Suprapubic skin (tissue), 4 donors: ENCODE results near the gene MCM3. TPM values are rescaled to one million over a fixed set of nuclear protein-coding genes. Genes with fewer than 3 reads are reported as not detected.

ENCODE experiments used
- DNase-seq, 2 donors: peaks; one replicate each; pipeline ENCODE4 v3.0.0-alpha.2; 2019; ENCODE audit warnings: low spot score in 2 of 2
- H3K27ac ChIP-seq: fragments of 200-600 bp; sonication (generic); one replicate; pipeline ENCODE4 v1.5.1; 2019
- H3K27me3 ChIP-seq: fragments of 200-600 bp; sonication (generic); one replicate; pipeline ENCODE4 v1.5.1; 2019
- H3K36me3 ChIP-seq: fragments of 200-600 bp; sonication (generic); one replicate; pipeline ENCODE4 v1.5.1; 2019
- H3K4me1 ChIP-seq: fragments of 200-600 bp; sonication (generic); one replicate; pipeline ENCODE4 v1.5.1; 2019
- H3K4me3 ChIP-seq: fragments of 200-600 bp; sonication (generic); one replicate; pipeline ENCODE4 v1.5.1; 2019; ENCODE audit warnings: mild to moderate bottlenecking
- H3K9me3 ChIP-seq: fragments of 200-600 bp; sonication (generic); one replicate; pipeline ENCODE4 v1.5.1; 2019
- EP300 ChIP-seq: sonication (generic); formaldehyde crosslinking; IDR thresholded peaks from one replicate; pipeline ENCODE4 v1.6.1; 2017; ENCODE audit warnings: antibody characterized with exemption
- POLR2A ChIP-seq, 2 donors: fragments of 450-650 bp; IDR thresholded peaks; one replicate each; pipeline ENCODE4 v1.6.1; 2017; ENCODE audit warnings: antibody characterized with exemption in 2 of 2, mild to moderate bottlenecking in 2 of 2, moderate library complexity in 2 of 2
- POLR2AphosphoS5 ChIP-seq, 3 donors: sonication (generic); formaldehyde crosslinking; IDR thresholded peaks; one replicate each; pipeline ENCODE4 v1.6.1; 2017; ENCODE audit warnings: antibody characterized with exemption in 3 of 3
- WGBS: methylation state at CpG from one replicate; pipeline ENCODE4 v1.1.5; 2018; 5-methylcytosine and 5-hydroxymethylcytosine counted together
- total RNA-seq, 4 donors: library from RNA; depleted of rRNA; stranded (reverse); fragments of >200 nt; gene quantifications; one replicate each; pipeline ENCODE4 v1.1.0, GENCODE V29; 2016
- TF ChIP-seq, protein P1 (sequence below), 2 donors: fragments of 200-600 bp in 1 of 2; fragments of 450-650 bp in 1 of 2; sonication (generic) in 1 of 2; IDR thresholded peaks; one replicate each; pipeline ENCODE4 v1.5.1; 2016 to 2019; ENCODE audit warnings: antibody characterized with exemption in 2 of 2, mild to moderate bottlenecking in 1 of 2, moderate library complexity in 1 of 2

Gene MCM3
- total RNA-seq, 4 donors from 2014 or later: 26.4 to 38.5 (median 31.8) TPM

DNA sequence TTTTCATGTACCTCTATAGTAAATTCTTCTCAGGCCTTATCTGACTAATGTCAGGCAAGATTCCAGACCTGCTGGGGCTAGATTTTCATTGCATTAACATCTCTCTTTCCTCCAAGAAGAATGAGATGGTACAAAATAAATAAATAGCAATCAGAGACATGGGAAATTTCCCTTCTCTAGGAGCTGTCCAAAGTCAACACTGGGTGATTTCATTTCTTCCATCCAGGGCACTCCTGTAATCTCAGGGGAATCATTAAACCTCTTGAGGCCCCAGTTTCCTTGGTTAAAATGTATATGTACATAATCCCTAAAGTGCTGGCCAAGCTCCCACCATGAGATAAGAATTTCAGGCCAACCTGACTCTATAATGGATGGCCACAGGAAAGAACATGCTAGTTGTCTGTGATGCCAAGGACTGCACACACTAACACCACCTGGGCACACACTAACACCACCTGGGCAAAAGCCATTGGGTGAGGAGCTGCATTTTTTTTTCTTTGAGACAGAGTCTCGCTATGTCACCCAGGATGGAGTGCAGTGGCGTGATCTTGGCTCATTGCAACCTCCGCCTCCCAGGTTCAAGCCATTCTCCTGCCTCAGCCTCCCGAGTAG lies 41.2 kb downstream of the MCM3 start:
- H3K9me3 ChIP-seq: no peaks in the 10 kb centered on the region
- no peak overlapping the region for H3K4me3 ChIP-seq
- TF ChIP-seq, protein P1, sequence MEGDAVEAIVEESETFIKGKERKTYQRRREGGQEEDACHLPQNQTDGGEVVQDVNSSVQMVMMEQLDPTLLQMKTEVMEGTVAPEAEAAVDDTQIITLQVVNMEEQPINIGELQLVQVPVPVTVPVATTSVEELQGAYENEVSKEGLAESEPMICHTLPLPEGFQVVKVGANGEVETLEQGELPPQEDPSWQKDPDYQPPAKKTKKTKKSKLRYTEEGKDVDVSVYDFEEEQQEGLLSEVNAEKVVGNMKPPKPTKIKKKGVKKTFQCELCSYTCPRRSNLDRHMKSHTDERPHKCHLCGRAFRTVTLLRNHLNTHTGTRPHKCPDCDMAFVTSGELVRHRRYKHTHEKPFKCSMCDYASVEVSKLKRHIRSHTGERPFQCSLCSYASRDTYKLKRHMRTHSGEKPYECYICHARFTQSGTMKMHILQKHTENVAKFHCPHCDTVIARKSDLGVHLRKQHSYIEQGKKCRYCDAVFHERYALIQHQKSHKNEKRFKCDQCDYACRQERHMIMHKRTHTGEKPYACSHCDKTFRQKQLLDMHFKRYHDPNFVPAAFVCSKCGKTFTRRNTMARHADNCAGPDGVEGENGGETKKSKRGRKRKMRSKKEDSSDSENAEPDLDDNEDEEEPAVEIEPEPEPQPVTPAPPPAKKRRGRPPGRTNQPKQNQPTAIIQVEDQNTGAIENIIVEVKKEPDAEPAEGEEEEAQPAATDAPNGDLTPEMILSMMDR (IDR thresholded peaks at IDR 0.05): no peak
- 96% methylated on average over 4 of the region's 4 CpGs for WGBS
- no peaks in the 10 kb centered on the region for H3K27me3 ChIP-seq
- H3K4me1 ChIP-seq: no peaks in the 10 kb centered on the region
- no peak for DNase-seq
- no peaks in the 10 kb centered on the region for H3K36me3 ChIP-seq
- H3K27ac ChIP-seq: no peak overlapping the region

DNA sequence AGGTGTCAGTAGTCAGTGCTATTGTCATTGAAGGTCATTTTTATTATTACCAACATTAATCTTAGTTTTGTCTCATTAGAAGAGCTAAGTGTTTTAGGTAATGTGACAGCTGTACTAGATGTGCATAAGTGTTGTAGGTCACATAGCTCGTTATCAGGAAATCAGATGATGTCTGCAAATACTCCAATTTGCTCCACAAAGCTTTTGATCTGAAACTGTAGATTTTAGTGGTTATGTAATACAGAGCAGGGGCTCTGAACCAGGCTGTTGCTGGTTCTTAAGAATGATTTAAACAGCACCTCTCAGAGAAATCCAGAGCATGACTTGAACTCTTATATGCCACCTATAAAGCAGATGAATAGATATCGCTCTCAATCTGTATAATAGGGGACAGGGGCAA lies 42.7 kb downstream of the MCM3 start:
- H3K27me3 ChIP-seq: no peaks in the 10 kb centered on the region
- no peaks in the 10 kb centered on the region for H3K4me1 ChIP-seq
- no peaks in the 10 kb centered on the region for H3K36me3 ChIP-seq
- TF ChIP-seq POLR2AphosphoS5 (IDR thresholded peaks at IDR 0.05) (no peak), EP300 (no peak), POLR2A (IDR thresholded peaks at IDR 0.05) (no peak)
- TF ChIP-seq, protein P1 (IDR thresholded peaks at IDR 0.05): no peak
- no peak overlapping the region for H3K27ac ChIP-seq
- WGBS: 93% methylated on average over 2 of the region's 2 CpGs
- H3K9me3 ChIP-seq: no peaks in the 10 kb centered on the region
- no peak overlapping the region for H3K4me3 ChIP-seq
- no peak for DNase-seq

GRCh38 chr6:52233975-52234823 lies 50.3 kb downstream of the MCM3 start:
- WGBS: 44% methylated on average over 15 of the region's 15 CpGs
- H3K36me3 ChIP-seq: no peaks in the 10 kb centered on the region
- peaks cover 4% of the 10 kb centered on the region for H3K4me1 ChIP-seq
- no peak overlapping the region for H3K27ac ChIP-seq
- H3K9me3 ChIP-seq: no peaks in the 10 kb centered on the region
- H3K4me3 ChIP-seq: no peak overlapping the region
- no peak for TF ChIP-seq POLR2A (IDR thresholded peaks at IDR 0.05)
- TF ChIP-seq, protein P1 (IDR thresholded peaks at IDR 0.05): no peak
- TF ChIP-seq EP300: no peak
- TF ChIP-seq POLR2AphosphoS5 (IDR thresholded peaks at IDR 0.05): no peak
- H3K27me3 ChIP-seq: peaks cover 3% of the 10 kb centered on the region
- DNase-seq: no peak

DNA sequence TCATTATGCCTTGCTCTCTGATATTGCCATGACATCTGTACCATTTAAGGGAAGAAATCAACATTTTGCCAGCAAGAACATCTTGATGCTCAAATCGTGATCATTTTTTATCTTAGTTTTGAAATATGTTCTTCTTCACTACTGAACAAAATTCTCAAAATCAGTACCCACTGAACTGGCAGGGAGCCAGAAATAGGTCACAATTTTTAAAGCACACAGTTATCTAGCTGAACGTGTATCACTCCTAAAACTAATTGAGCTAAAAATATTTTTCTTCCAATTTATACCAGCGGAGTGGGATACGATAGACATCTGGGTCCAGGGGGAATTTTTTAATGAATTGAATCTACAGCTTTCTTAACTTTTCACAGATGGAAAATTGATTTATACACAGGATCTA lies 51.5 kb downstream of the MCM3 start:
- Histone ChIP-seq H3K36me3 (no peaks in the 10 kb centered on the region), H3K27ac (no peak overlapping the region), H3K4me3 (no peak overlapping the region), H3K4me1 (peaks cover 4% of the 10 kb centered on the region), H3K27me3 (peaks cover 3% of the 10 kb centered on the region), H3K9me3 (no peaks in the 10 kb centered on the region)
- 60% methylated on average over 4 of the region's 4 CpGs for WGBS
- no peak for DNase-seq
- TF ChIP-seq, protein P1 (IDR thresholded peaks at IDR 0.05): no peak
- no peak for TF ChIP-seq POLR2A (IDR thresholded peaks at IDR 0.05)
- TF ChIP-seq EP300: no peak
- TF ChIP-seq POLR2AphosphoS5 (IDR thresholded peaks at IDR 0.05): no peak

DNA sequence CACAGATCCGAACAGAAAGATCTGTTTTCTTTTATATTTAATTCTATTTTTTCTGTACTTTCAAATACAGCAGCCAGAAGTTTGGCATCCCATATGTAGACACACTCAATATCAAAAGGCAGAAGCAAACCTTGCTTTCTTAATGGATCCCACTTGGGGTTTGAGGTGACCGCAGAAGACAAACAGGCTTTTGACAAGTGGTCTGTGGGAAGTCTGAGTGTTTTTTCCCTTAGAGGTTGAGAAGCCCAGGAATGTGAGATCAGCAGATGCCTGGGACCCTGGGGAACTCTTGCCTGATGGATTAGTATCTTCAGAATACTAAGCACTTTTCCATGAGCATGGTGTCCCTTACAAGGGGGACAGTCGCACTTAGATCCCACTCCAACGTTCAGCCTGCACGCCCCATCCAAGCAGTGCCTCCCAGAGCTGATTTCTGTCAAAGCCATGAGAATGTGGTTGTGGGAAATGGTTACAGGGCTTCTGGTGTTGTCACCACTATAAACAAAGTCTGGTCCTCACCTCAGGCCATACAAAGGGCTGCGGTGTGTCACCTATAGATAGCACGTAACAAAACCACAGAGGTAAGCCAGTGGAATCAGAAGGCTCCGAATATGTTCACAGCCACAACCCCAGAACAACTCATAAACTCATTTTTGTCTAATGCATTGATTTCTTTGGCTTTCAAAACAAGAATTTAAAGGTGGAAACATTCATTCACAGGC lies 53.0 kb downstream of the MCM3 start:
- no peaks in the 10 kb centered on the region for H3K36me3 ChIP-seq
- no peak overlapping the region for H3K27ac ChIP-seq
- no peaks in the 10 kb centered on the region for H3K9me3 ChIP-seq
- 78% methylated on average over 8 of the region's 8 CpGs for whole genome bisulfite sequencing
- H3K27me3 ChIP-seq: peaks cover 3% of the 10 kb centered on the region
- no peak overlapping the region for H3K4me3 ChIP-seq
- peaks cover 4% of the 10 kb centered on the region for H3K4me1 ChIP-seq
- DNase-seq: no peak
- TF ChIP-seq POLR2A (IDR thresholded peaks at IDR 0.05) (no peak), POLR2AphosphoS5 (IDR thresholded peaks at IDR 0.05) (no peak), EP300 (no peak)
- TF ChIP-seq, protein P1 (IDR thresholded peaks at IDR 0.05): no peak
